Hepatocyte (in vitro differentiated cells): Measurements from ENCODE around the gene CD99L2. TPM values are rescaled to one million over a fixed set of nuclear protein-coding genes. Genes with fewer than 3 reads are reported as not detected.

Experiments
- DNase-seq: peaks from one replicate; pipeline ENCODE4 v3.0.0-alpha.2; 2016; ENCODE audit warnings: low spot score
- H2AFZ ChIP-seq: fragments of 200-600 bp; sonication (generic); 2 replicates; pipeline ENCODE4 v1.6.0; 2016; ENCODE audit warnings: antibody characterized with exemption, mild to moderate bottlenecking
- H3K27ac ChIP-seq: fragments of 200-600 bp; sonication (generic); 2 replicates; pipeline ENCODE4 v1.5.1; 2016; ENCODE audit warnings: mild to moderate bottlenecking
- H3K27me3 ChIP-seq: fragments of 200-600 bp; sonication (generic); 2 replicates; pipeline ENCODE4 v1.6.1; 2016
- H3K36me3 ChIP-seq: fragments of 200-600 bp; sonication (generic); replicated peaks from 2 replicates; pipeline ENCODE4 v1.5.1; 2016; ENCODE audit warnings: low read depth; ENCODE audit not compliant: insufficient read depth
- H3K4me1 ChIP-seq: fragments of 200-600 bp; sonication (generic); 2 replicates; pipeline ENCODE4 v1.5.1; 2016; ENCODE audit warnings: mild to moderate bottlenecking, moderate library complexity; ENCODE audit not compliant: insufficient read depth
- H3K4me2 ChIP-seq: fragments of 200-600 bp; sonication (generic); 2 replicates; pipeline ENCODE4 v1.6.0; 2016
- H3K4me3 ChIP-seq: fragments of 200-600 bp; sonication (generic); 2 replicates; pipeline ENCODE4 v1.5.1; 2016; ENCODE audit warnings: mild to moderate bottlenecking
- H3K79me2 ChIP-seq: fragments of 200-600 bp; sonication (generic); 2 replicates; pipeline ENCODE4 v1.6.0; 2017; ENCODE audit warnings: mild to moderate bottlenecking
- H3K9me2 ChIP-seq: fragments of 200-600 bp; sonication (generic); replicated peaks from 2 replicates; pipeline ENCODE4 v1.6.0; 2017; ENCODE audit warnings: mild to moderate bottlenecking; ENCODE audit not compliant: insufficient read depth
- H3K9me3 ChIP-seq: fragments of 200-600 bp; sonication (generic); 2 replicates; pipeline ENCODE4 v1.5.1; 2016; ENCODE audit warnings: low read depth, mild to moderate bottlenecking
- H4K20me1 ChIP-seq: fragments of 200-600 bp; sonication (generic); 2 replicates; pipeline ENCODE4 v1.6.0; 2016; ENCODE audit warnings: mild to moderate bottlenecking; ENCODE audit not compliant: insufficient read depth, poor library complexity, severe bottlenecking
- CTCF ChIP-seq: fragments of 200-600 bp; sonication (generic); IDR thresholded peaks from 2 replicates; pipeline ENCODE4 v1.5.1; 2016; ENCODE audit warnings: antibody characterized with exemption, mild to moderate bottlenecking; ENCODE audit not compliant: poor library complexity
- EZH2 ChIP-seq: fragments of 200-600 bp; sonication (generic); IDR thresholded peaks from 2 replicates; pipeline ENCODE4 v1.6.1; 2016; ENCODE audit warnings: antibody characterized with exemption, mild to moderate bottlenecking, borderline replicate concordance
- EZH2phosphoT487 ChIP-seq: fragments of 200-600 bp; sonication (generic); IDR thresholded peaks from one replicate; pipeline ENCODE4 v1.6.1; 2018; ENCODE audit warnings: antibody characterized with exemption, mild to moderate bottlenecking, low read depth, moderate library complexity; ENCODE audit not compliant: unreplicated experiment, severe bottlenecking
- WGBS: methylation state at CpG from one replicate; pipeline ENCODE4 v1.1.6; 2016; ENCODE audit warnings: low lambda C conversion rate; ENCODE audit errors: missing lambda C conversion rate; 5-methylcytosine and 5-hydroxymethylcytosine counted together
- polyA plus RNA-seq: library from polyadenylated mRNA; unstranded; fragments of >200 nt; fragmentation: Nextera tagmentation; extraction: Ambion mirVana; gene quantifications from 2 replicates; pipeline ENCODE4 v1.2.1, GENCODE V29; 2016
- total RNA-seq: library from RNA; depleted of rRNA; stranded (reverse); fragments of >200 nt; gene quantifications from 2 replicates; pipeline ENCODE4 v1.2.3, GENCODE V29; 2014

The CD99L2 gene
- total and polyA plus RNA-seq, 2 experiments from 2014 or later, result 32.0 to 35.1 TPM

- Histone ChIP-seq H3K4me1 (no peaks in the 10 kb centered on the region), H3K9me3 (no peaks in the 10 kb centered on the region), H3K27me3 (no peaks in the 10 kb centered on the region), H3K79me2 (peaks cover 2% of the 10 kb centered on the region), H4K20me1 (no peaks in the 10 kb centered on the region), H2AFZ (no peak overlapping the region), H3K4me3 (no peak overlapping the region), H3K9me2 (no peaks in the 10 kb centered on the region), H3K27ac (no peak overlapping the region), H3K36me3 (no peaks in the 10 kb centered on the region), H3K4me2 (no peak overlapping the region)
- WGBS, result 67% methylated on average over 9 of the region's 9 CpGs
- no peak for DNase-seq
- TF ChIP-seq CTCF, result no peak
- TF ChIP-seq EZH2phosphoT487, result no peak
- no peak for TF ChIP-seq EZH2
These were observed 49.5 kb downstream of the CD99L2 start for GRCh38 chrX:150848914-150849365.

GRCh38 chrX:150847088-150847487 lies 51.4 kb downstream of the CD99L2 start:
- Histone ChIP-seq H2AFZ (no peak overlapping the region), H3K4me1 (no peaks in the 10 kb centered on the region), H3K27ac (no peak overlapping the region), H3K9me2 (no peaks in the 10 kb centered on the region), H4K20me1 (no peaks in the 10 kb centered on the region), H3K27me3 (no peaks in the 10 kb centered on the region), H3K4me3 (no peak overlapping the region), H3K79me2 (peaks cover 2% of the 10 kb centered on the region), H3K36me3 (no peaks in the 10 kb centered on the region), H3K9me3 (no peaks in the 10 kb centered on the region), H3K4me2 (no peak overlapping the region)
- no peak for DNase-seq
- no peak for TF ChIP-seq CTCF
- TF ChIP-seq EZH2, result no peak
- no peak for TF ChIP-seq EZH2phosphoT487

- DNase-seq, result no peak
These were observed 52.3 kb downstream of the CD99L2 start for GRCh38 chrX:150846130-150846529.

GRCh38 chrX:150845091-150845490 lies 53.4 kb downstream of the CD99L2 start:
- Histone ChIP-seq H4K20me1 (no peaks in the 10 kb centered on the region), H3K9me3 (no peaks in the 10 kb centered on the region), H2AFZ (no peak overlapping the region), H3K27ac (no peak overlapping the region), H3K79me2 (peaks cover 2% of the 10 kb centered on the region), H3K4me2 (no peak overlapping the region), H3K4me3 (no peak overlapping the region), H3K9me2 (no peaks in the 10 kb centered on the region), H3K36me3 (no peaks in the 10 kb centered on the region), H3K4me1 (no peaks in the 10 kb centered on the region), H3K27me3 (no peaks in the 10 kb centered on the region)
- no peak for DNase-seq
- no peak for TF ChIP-seq EZH2
- no peak for TF ChIP-seq CTCF
- no peak for TF ChIP-seq EZH2phosphoT487
- 67% methylated on average over 3 of the region's 3 CpGs for WGBS

More at GRCh38 chrX:150846130-150846529, 52.3 kb downstream of the CD99L2 start:
- Histone ChIP-seq H3K4me2 (no peak overlapping the region), H2AFZ (no peak overlapping the region), H3K4me3 (no peak overlapping the region), H3K79me2 (peaks cover 2% of the 10 kb centered on the region), H4K20me1 (no peaks in the 10 kb centered on the region), H3K9me3 (no peaks in the 10 kb centered on the region), H3K27me3 (no peaks in the 10 kb centered on the region), H3K36me3 (no peaks in the 10 kb centered on the region), H3K4me1 (no peaks in the 10 kb centered on the region), H3K9me2 (no peaks in the 10 kb centered on the region), H3K27ac (no peak overlapping the region)
- TF ChIP-seq EZH2phosphoT487 (no peak), EZH2 (no peak)
- 86% methylated on average over 5 of the region's 5 CpGs for WGBS
